Measurements from ENCODE around the gene APIP. TPM values are rescaled to one million over a fixed set of nuclear protein-coding genes. Genes with fewer than 3 reads are reported as not detected.

Gene APIP
- total RNA-seq, 1 experiment from 2014 or later: 73.3 TPM

- no peak for DNase-seq (ENCODE audit: low read depth)
Measured at GRCh38 chr11:34887260-34887659, 28.9 kb downstream of the APIP start.

GRCh38 chr11:34886609-34887008, 29.6 kb downstream of the APIP start:
- no peak for DNase-seq (ENCODE audit: low read depth)

- no peak for DNase-seq (ENCODE audit: low read depth)
Measured at GRCh38 chr11:34881900-34882299, 34.3 kb downstream of the APIP start.

- no peak for DNase-seq (ENCODE audit: low read depth)
Measured at GRCh38 chr11:34877375-34877975, 38.7 kb downstream of the APIP start.

- DNase-seq (ENCODE audit: low read depth): no peak
Measured at GRCh38 chr11:34874202-34874601, 42.0 kb downstream of the APIP start.

GRCh38 chr11:34870548-34871196, 45.5 kb downstream of the APIP start:
- DNase-seq (ENCODE audit: low read depth): no peak

- peak; percentile 8 for DNase-seq (ENCODE audit: low read depth)
Measured at GRCh38 chr11:34869425-34869824, 46.8 kb downstream of the APIP start.

GRCh38 chr11:34866375-34866774, 49.8 kb downstream of the APIP start:
- DNase-seq (ENCODE audit: low read depth): no peak

- no peak for DNase-seq (ENCODE audit: low read depth)
Measured at GRCh38 chr11:34865261-34865660, 50.9 kb downstream of the APIP start.

GRCh38 chr11:34864424-34864823, 51.8 kb downstream of the APIP start:
- DNase-seq (ENCODE audit: low read depth): no peak

GRCh38 chr11:34863048-34863447, 53.1 kb downstream of the APIP start:
- DNase-seq (ENCODE audit: low read depth): no peak

- no peak for DNase-seq (ENCODE audit: low read depth)
Measured at GRCh38 chr11:34860518-34860917, 55.7 kb downstream of the APIP start.

GRCh38 chr11:34860034-34860433, 56.1 kb downstream of the APIP start:
- DNase-seq (ENCODE audit: low read depth): no peak

- DNase-seq (ENCODE audit: low read depth): no peak
Measured at GRCh38 chr11:34859496-34859895, 56.7 kb downstream of the APIP start.

- no peak for DNase-seq (ENCODE audit: low read depth)
Measured at GRCh38 chr11:34857463-34857862, 58.7 kb downstream of the APIP start.

GRCh38 chr11:34856251-34856650, 59.9 kb downstream of the APIP start:
- no peak for DNase-seq (ENCODE audit: low read depth)

GRCh38 chr11:34855754-34856095, 60.5 kb downstream of the APIP start:
- no peak for DNase-seq (ENCODE audit: low read depth)

- no peak for DNase-seq (ENCODE audit: low read depth)
Measured at GRCh38 chr11:34855021-34855753, 61.0 kb downstream of the APIP start.

- DNase-seq (ENCODE audit: low read depth): no peak
Measured at GRCh38 chr11:34851916-34852315, 64.3 kb downstream of the APIP start.

- DNase-seq (ENCODE audit: low read depth): no peak
Measured at GRCh38 chr11:34850334-34850733, 65.8 kb downstream of the APIP start.

- DNase-seq (ENCODE audit: low read depth): no peak
Measured at GRCh38 chr11:34846467-34846866, 69.7 kb downstream of the APIP start.

- DNase-seq (ENCODE audit: low read depth): no peak
Measured at GRCh38 chr11:34844463-34845112, 71.6 kb downstream of the APIP start.

- no peak for DNase-seq (ENCODE audit: low read depth)
Measured at GRCh38 chr11:34843271-34843670, 72.9 kb downstream of the APIP start.

All from Daoy (cell line).